GM18526 (cell line): ENCODE data around the gene C3orf70.

Source experiments
- POLR2A ChIP-seq: IDR thresholded peaks from 3 replicates; pipeline ENCODE4 v1.6.1; 2011; ENCODE audit not compliant: insufficient read length; ENCODE audit errors: extremely low read depth

Gene C3orf70

GRCh38 chr3:185153861-185154629 lies 1.2 kb upstream of the C3orf70 start:
- TF ChIP-seq POLR2A, result no peak

GRCh38 chr3:185153171-185153771 lies 411 bp upstream of the C3orf70 start:
- no peak for TF ChIP-seq POLR2A

GRCh38 chr3:185151964-185152409 lies 873 bp downstream of the C3orf70 start:
- no peak for TF ChIP-seq POLR2A

GRCh38 chr3:185151101-185151963 lies 1.5 kb downstream of the C3orf70 start:
- TF ChIP-seq POLR2A, result no peak

- TF ChIP-seq POLR2A, result no peak
Measured at GRCh38 chr3:185150561-185150960, 2.3 kb downstream of the C3orf70 start.

GRCh38 chr3:185149591-185149990 lies 3.3 kb downstream of the C3orf70 start:
- TF ChIP-seq POLR2A, result no peak

GRCh38 chr3:185145511-185145910 lies 7.3 kb downstream of the C3orf70 start:
- TF ChIP-seq POLR2A, result no peak

- TF ChIP-seq POLR2A, result no peak
Measured at GRCh38 chr3:185144784-185145183, 8.1 kb downstream of the C3orf70 start.

GRCh38 chr3:185137821-185138220 lies 15.0 kb downstream of the C3orf70 start:
- no peak for TF ChIP-seq POLR2A

- no peak for TF ChIP-seq POLR2A
Measured at GRCh38 chr3:185134509-185134908, 18.4 kb downstream of the C3orf70 start.

GRCh38 chr3:185131602-185132256 lies 21.1 kb downstream of the C3orf70 start:
- TF ChIP-seq POLR2A, result no peak

- TF ChIP-seq POLR2A, result no peak
Measured at GRCh38 chr3:185129083-185129482, 23.8 kb downstream of the C3orf70 start.

- TF ChIP-seq POLR2A, result no peak
Measured at GRCh38 chr3:185126201-185126600, 26.7 kb downstream of the C3orf70 start.

GRCh38 chr3:185120126-185120525 lies 32.7 kb downstream of the C3orf70 start:
- no peak for TF ChIP-seq POLR2A

GRCh38 chr3:185115371-185115770 lies 37.5 kb downstream of the C3orf70 start:
- no peak for TF ChIP-seq POLR2A
